DMS153 (cell line): Measurements from ENCODE around the gene ITGB4.
A peak's percentile ranks its signal among the peaks of the same experiment; 100 is the strongest.
"Not testable (repeated sequence)": the region's sequence is repeated elsewhere in the genome, so short reads cannot be mapped to it uniquely, and the experiment has no call there.

Source experiments
- DNase-seq: peaks from one replicate; lab custom pipeline; 2025; lab: John Stamatoyannopoulos, UW

ITGB4 gene

GRCh38 chr17:75771334-75772281 lies 50.3 kb downstream of the ITGB4 start:
- DNase-seq = peak; percentile 24

GRCh38 chr17:75773121-75773807 lies 52.0 kb downstream of the ITGB4 start:
- DNase-seq = no peak

- no peak for DNase-seq
These were observed 52.7 kb downstream of the ITGB4 start for GRCh38 chr17:75773808-75774470.

GRCh38 chr17:75774471-75774990 lies 53.3 kb downstream of the ITGB4 start:
- DNase-seq = no peak

- no peak for DNase-seq
These were observed 53.9 kb downstream of the ITGB4 start for GRCh38 chr17:75774991-75775668.

- DNase-seq = no peak
These were observed 55.4 kb downstream of the ITGB4 start for GRCh38 chr17:75776386-75777295.

GRCh38 chr17:75777296-75777922 lies 56.1 kb downstream of the ITGB4 start:
- DNase-seq = no peak

GRCh38 chr17:75778066-75778860 lies 57.0 kb downstream of the ITGB4 start:
- DNase-seq = not testable (repeated sequence)

- no peak for DNase-seq
These were observed 57.6 kb downstream of the ITGB4 start for GRCh38 chr17:75778861-75779249.

GRCh38 chr17:75779250-75779986 lies 58.2 kb downstream of the ITGB4 start:
- DNase-seq = peak; percentile 100

- DNase-seq = no peak
These were observed 59.0 kb downstream of the ITGB4 start for GRCh38 chr17:75779987-75780889.

GRCh38 chr17:75783069-75783783 lies 62.0 kb downstream of the ITGB4 start:
- DNase-seq = peak; percentile 60

GRCh38 chr17:75783803-75784472 lies 62.7 kb downstream of the ITGB4 start:
- no peak for DNase-seq

- peak; percentile 99 for DNase-seq
These were observed 63.3 kb downstream of the ITGB4 start, which contains the start of gene UNK for GRCh38 chr17:75784473-75785015. TSS of gene UNK (plus strand) at chr17:75784806. CDS start at chr17:75784881, 75 bp downstream.

GRCh38 chr17:75785016-75785890 lies 64.0 kb downstream of the ITGB4 start:
- DNase-seq = peak; percentile 90
